ENCODE results near the gene KCNIP2.

KCNIP2 gene

DNA sequence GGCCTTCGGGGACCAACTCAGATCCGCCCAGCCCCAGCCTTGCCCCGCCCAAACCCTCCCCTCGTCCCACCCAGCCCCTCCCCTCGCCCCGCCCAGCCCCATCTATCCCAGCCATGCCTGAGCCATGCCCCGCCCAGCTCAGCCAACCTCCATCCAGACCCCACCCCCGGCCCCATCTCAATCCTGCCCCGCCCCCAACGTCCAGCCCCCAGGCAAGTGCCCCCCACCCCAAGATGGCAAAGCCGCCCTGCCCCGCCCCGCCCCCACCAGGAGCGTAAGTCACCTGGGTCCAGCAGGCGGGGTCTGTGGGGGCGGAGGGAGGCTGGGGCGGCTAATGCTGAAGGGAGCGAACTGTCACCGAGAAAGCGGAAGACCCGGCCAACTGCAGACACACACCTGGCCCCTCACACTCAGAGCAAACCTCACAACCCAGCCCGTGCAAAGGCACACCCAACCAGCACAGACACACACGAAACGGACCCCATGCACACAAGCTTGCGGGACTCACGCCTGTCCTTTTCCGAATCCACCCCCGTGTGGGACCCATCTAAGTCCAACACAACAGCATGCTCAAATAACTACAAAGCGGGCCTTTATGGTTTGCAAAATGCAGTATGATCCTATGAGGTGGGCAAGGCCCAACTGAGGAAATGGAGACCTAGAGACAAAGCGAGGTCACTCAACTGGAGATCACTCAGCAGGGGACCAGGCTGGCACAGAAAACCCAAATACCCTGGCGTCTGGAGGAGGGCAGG is 13.9 kb downstream of the KCNIP2 start:
- ChIA-PET CTCF (interaction anchor here (1.3 kb wide), 1 partner anchor 11 kb away, joined by 4 read pairs; no protein-coding TSS in a partner anchor), POLR2A (interaction anchor here (1.0 kb wide), 1 partner anchor 11 kb away, joined by 7 read pairs; the partner anchor contains the start of gene OGA)
- no peak for TF ChIP-seq HDGF (IDR thresholded peaks at IDR 0.05; ENCODE audit: borderline replicate concordance)
- no peak for TF ChIP-seq CTBP1 (IDR thresholded peaks at IDR 0.05; ENCODE audit: borderline replicate concordance)
- no peak for TF ChIP-seq FOXM1 (IDR thresholded peaks at IDR 0.05; ENCODE audit: borderline replicate concordance)
- DNase-seq (ENCODE audit: extremely low spot score), result peak; percentile 95

DNA sequence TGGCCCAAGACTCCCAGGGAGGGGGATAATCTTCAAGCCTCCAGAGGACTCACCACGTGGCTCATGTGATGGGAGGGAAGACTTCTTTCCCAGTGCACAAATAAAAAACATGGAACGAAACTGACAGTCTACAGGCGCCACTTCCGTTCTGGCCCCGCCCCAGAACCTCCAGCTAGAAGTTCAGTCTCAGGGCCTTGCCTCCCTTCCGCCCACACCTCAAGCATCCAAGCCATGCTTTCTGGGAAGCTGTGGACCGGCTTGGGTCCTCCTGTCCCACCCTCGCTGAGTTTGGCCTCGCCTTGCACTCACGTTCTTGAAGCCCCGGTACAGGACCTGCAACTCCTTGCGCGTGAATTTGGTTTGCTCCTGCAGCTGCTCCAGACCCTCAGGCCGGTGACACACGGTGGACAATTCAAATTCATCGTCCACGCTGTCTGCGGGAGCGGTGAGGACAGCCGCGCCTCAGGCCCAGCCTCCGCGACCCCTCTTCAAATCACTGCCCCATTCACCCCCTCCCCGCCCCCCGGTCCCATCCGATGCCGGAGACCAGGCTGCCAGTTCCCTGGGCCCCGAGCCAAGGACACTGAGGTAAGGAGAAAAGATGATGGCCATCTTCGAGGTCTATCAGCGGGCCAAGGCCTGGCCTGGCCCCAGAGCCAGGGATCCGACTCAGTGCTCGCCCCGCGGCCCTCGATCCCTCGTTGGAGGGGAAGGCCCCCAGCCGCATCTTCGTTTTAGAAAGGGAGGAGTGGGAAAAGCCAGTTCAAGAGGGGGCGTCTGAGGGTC is 14.6 kb downstream of the KCNIP2 start:
- ChIA-PET CTCF (interaction anchor here (1.3 kb wide), 1 partner anchor 12 kb away, joined by 4 read pairs; no protein-coding TSS in a partner anchor), POLR2A (interaction anchor here (1.0 to 2.3 kb wide), 2 partner anchors 10 kb away, joined by 7 to 16 read pairs; partner anchors contain the start of gene OGA)
- no peak for DNase-seq (ENCODE audit: extremely low spot score)
- no peak for TF ChIP-seq TARDBP (IDR thresholded peaks at IDR 0.05)
- TF ChIP-seq ARNT (IDR thresholded peaks at IDR 0.05), result no peak
- TF ChIP-seq L3MBTL2 (conservative IDR thresholded peaks at IDR 0.05), result no peak
- no peak for TF ChIP-seq SP1 (IDR thresholded peaks at IDR 0.05)
- TF ChIP-seq HDGF (IDR thresholded peaks at IDR 0.05; ENCODE audit: borderline replicate concordance), result no peak
- no peak for TF ChIP-seq LEF1 (IDR thresholded peaks at IDR 0.05; ENCODE audit: borderline replicate concordance)
- no peak for TF ChIP-seq BHLHE40 (IDR thresholded peaks at IDR 0.05; ENCODE audit: borderline replicate concordance)
- no peak for TF ChIP-seq CTBP1 (IDR thresholded peaks at IDR 0.05; ENCODE audit: borderline replicate concordance)
- no peak for TF ChIP-seq FOXM1 (IDR thresholded peaks at IDR 0.05; ENCODE audit: borderline replicate concordance)
- no peak for TF ChIP-seq ELF4 (IDR thresholded peaks at IDR 0.05)
- TF ChIP-seq NFRKB (IDR thresholded peaks at IDR 0.05), result no peak
- TF ChIP-seq SUZ12 (IDR thresholded peaks at IDR 0.05), result no peak
- TF ChIP-seq, protein P1, sequence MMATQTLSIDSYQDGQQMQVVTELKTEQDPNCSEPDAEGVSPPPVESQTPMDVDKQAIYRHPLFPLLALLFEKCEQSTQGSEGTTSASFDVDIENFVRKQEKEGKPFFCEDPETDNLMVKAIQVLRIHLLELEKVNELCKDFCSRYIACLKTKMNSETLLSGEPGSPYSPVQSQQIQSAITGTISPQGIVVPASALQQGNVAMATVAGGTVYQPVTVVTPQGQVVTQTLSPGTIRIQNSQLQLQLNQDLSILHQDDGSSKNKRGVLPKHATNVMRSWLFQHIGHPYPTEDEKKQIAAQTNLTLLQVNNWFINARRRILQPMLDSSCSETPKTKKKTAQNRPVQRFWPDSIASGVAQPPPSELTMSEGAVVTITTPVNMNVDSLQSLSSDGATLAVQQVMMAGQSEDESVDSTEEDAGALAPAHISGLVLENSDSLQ (IDR thresholded peaks at IDR 0.05), result no peak
- no peak for TF ChIP-seq FOXA1 (IDR thresholded peaks at IDR 0.05)
- no peak for TF ChIP-seq FOXK2 (IDR thresholded peaks at IDR 0.05)
- no peak for TF ChIP-seq ZNF384 (IDR thresholded peaks at IDR 0.05)

DNA sequence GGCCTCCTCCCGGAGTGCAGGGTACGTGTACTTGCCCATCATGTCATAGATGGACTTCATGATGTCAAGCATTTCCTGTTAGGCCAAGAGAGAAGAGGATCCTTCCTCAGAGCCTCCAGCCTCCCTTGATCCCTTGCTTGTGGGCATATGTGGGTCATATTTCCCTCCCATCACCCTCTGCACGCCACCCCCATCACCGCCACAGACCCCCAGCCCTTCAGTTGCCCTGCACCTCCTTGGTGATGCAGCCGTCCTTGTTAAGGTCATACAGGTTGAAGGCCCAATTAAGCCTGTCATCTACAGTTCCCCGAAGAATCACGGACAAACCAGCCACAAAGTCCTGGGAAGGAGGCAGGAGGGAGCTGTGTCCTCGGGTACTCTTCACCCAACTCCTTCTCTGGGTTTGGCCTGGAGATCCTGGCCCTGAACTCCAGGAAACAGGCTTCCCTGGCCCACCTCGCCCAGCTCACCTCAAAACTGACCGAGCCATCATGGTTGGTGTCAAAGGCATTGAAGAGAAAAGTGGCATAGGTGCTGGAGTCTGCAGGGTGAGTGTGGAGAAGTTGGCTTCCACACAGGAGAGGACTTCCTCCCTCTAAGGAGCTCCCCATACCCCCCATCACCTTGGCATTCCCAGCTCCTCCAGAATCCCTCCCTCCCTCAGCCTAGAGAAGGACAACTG is 15.5 kb downstream of the KCNIP2 start:
- TF ChIP-seq NFRKB (IDR thresholded peaks at IDR 0.05), result no peak
- TF ChIP-seq LEF1 (IDR thresholded peaks at IDR 0.05; ENCODE audit: borderline replicate concordance), result no peak
- TF ChIP-seq CTBP1 (IDR thresholded peaks at IDR 0.05; ENCODE audit: borderline replicate concordance), result no peak
- no peak for TF ChIP-seq HDGF (IDR thresholded peaks at IDR 0.05; ENCODE audit: borderline replicate concordance)
- no peak for TF ChIP-seq TARDBP (IDR thresholded peaks at IDR 0.05)
- TF ChIP-seq SUZ12 (IDR thresholded peaks at IDR 0.05), result no peak
- CTCF ChIA-PET, result interaction anchor here (1.3 kb wide), 1 partner anchor 13 kb away, joined by 4 read pairs; no protein-coding TSS in a partner anchor
- DNase-seq (ENCODE audit: extremely low spot score), result no peak
- POLR2A ChIA-PET, result interaction anchor here (2.3 kb wide), 1 partner anchor 9 kb away, joined by 16 read pairs; the partner anchor contains the start of gene OGA

DNA sequence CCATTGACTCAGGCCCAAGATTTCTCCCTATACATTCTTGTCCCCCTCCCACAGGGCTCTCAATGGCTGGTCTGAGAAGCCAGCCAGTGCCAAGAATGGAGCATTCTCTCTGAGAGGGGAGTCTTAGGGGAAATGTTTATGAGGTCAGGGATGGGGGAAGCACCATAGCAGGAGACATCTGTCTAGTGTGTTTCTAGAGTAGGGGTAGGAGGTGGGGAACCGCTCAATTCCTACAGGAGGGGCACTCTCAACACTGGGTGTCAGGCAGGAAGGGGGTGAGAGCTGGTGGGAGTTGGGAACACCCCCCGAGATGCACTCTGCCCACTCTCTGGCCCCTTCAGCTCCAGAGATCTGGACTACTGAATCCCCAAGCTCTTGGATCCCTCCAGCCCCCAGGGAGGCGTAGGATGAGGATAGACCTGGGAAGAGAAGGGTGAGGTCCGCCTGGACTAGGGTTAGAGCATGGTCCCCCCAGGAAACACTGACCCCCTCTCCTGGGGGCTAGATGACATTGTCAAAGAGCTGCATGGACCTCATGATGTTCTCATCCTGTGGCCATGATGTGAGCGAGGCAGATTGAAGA is 16.7 kb downstream of the KCNIP2 start:
- no peak for TF ChIP-seq FOXA1 (IDR thresholded peaks at IDR 0.05)
- TF ChIP-seq SP1 (IDR thresholded peaks at IDR 0.05), result no peak
- no peak for TF ChIP-seq LEF1 (IDR thresholded peaks at IDR 0.05; ENCODE audit: borderline replicate concordance)
- TF ChIP-seq FOXK2 (IDR thresholded peaks at IDR 0.05), result no peak
- TF ChIP-seq ARNT (IDR thresholded peaks at IDR 0.05), result no peak
- TF ChIP-seq ELF4 (IDR thresholded peaks at IDR 0.05), result no peak
- TF ChIP-seq SUZ12 (IDR thresholded peaks at IDR 0.05), result no peak
- TF ChIP-seq TARDBP (IDR thresholded peaks at IDR 0.05), result no peak
- TF ChIP-seq L3MBTL2 (conservative IDR thresholded peaks at IDR 0.05), result no peak
- TF ChIP-seq FOXM1 (IDR thresholded peaks at IDR 0.05; ENCODE audit: borderline replicate concordance), result no peak
- no peak for TF ChIP-seq BHLHE40 (IDR thresholded peaks at IDR 0.05; ENCODE audit: borderline replicate concordance)
- no peak for TF ChIP-seq NFRKB (IDR thresholded peaks at IDR 0.05)
- TF ChIP-seq, protein P1 (IDR thresholded peaks at IDR 0.05), result no peak
- no peak for TF ChIP-seq ZNF384 (IDR thresholded peaks at IDR 0.05)
- TF ChIP-seq HDGF (IDR thresholded peaks at IDR 0.05; ENCODE audit: borderline replicate concordance), result no peak
- TF ChIP-seq CTBP1 (IDR thresholded peaks at IDR 0.05; ENCODE audit: borderline replicate concordance), result no peak
- DNase-seq (ENCODE audit: extremely low spot score), result no peak
- ChIA-PET CTCF (no interaction called here), POLR2A (interaction anchor here (2.3 kb wide), 1 partner anchor 8 kb away, joined by 16 read pairs; the partner anchor contains the start of gene OGA)

DNA sequence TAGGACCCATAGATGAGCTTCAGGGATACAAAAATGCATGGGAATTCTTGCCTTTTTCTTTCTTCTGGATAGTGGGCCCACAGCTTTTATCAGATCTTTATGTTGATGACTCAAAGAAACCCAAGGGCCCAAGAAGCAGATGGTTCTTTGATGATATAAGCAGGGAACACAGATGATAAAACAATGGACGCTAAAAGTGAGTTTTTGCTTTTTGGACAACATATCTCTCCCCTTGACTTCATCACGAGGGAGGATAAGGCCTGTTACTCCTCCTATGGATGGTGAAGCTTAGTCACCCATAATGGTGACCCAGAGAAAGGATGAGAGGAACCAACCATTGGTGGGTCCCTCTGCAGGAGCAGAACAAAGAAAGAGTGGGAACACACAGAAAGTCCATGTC is 18.9 kb downstream of the KCNIP2 start:
- ChIA-PET POLR2A (no interaction called here), CTCF (interaction anchor here (0.7 kb wide), 1 partner anchor 146 kb away, joined by 3 read pairs; no protein-coding TSS in a partner anchor)
- no peak for DNase-seq (ENCODE audit: extremely low spot score)
- no peak for TF ChIP-seq BHLHE40 (IDR thresholded peaks at IDR 0.05; ENCODE audit: borderline replicate concordance)
- TF ChIP-seq, protein P1 (IDR thresholded peaks at IDR 0.05), result no peak
- no peak for TF ChIP-seq CTBP1 (IDR thresholded peaks at IDR 0.05; ENCODE audit: borderline replicate concordance)
- TF ChIP-seq FOXM1 (IDR thresholded peaks at IDR 0.05; ENCODE audit: borderline replicate concordance), result no peak
- TF ChIP-seq ZNF384 (IDR thresholded peaks at IDR 0.05), result no peak
- no peak for TF ChIP-seq FOXA1 (IDR thresholded peaks at IDR 0.05)
- no peak for TF ChIP-seq NFRKB (IDR thresholded peaks at IDR 0.05)
- no peak for TF ChIP-seq L3MBTL2 (conservative IDR thresholded peaks at IDR 0.05)

Measured in HEK293T (cell line).